H9 (cell line): ENCODE measurements around the gene ITGA7. TPM values are rescaled to one million over a fixed set of nuclear protein-coding genes. Genes with fewer than 3 reads are reported as not detected.

Source experiments
- DNase-seq: peaks from one replicate; pipeline ENCODE4 v3.0.0-alpha.2; 2017
- H2AFZ ChIP-seq: one replicate; pipeline ENCODE4 v1.6.1; 2013; ENCODE audit warnings: mild to moderate bottlenecking, low read length, control low read depth, moderate library complexity
- H2AK5ac ChIP-seq: 2 replicates; pipeline ENCODE4 v1.6.1; 2013; ENCODE audit warnings: low read length, control low read depth, mixed read lengths; ENCODE audit not compliant: insufficient read length
- H2BK120ac ChIP-seq: one replicate; pipeline ENCODE4 v1.6.1; 2013; ENCODE audit warnings: low read depth, mild to moderate bottlenecking, low read length, control low read depth, inconsistent platforms; ENCODE audit not compliant: poor library complexity, severe bottlenecking
- H2BK12ac ChIP-seq: 2 replicates; pipeline ENCODE4 v1.6.1; 2013; ENCODE audit warnings: low read length, control low read depth, mixed read lengths, low read depth; ENCODE audit not compliant: insufficient read length
- H2BK15ac ChIP-seq: 2 replicates; pipeline ENCODE4 v1.6.1; 2013; ENCODE audit warnings: low read depth, low read length, control low read depth
- H2BK20ac ChIP-seq: one replicate; pipeline ENCODE4 v1.6.1; 2013; ENCODE audit warnings: low read depth, mild to moderate bottlenecking, low read length, control low read depth, inconsistent platforms; ENCODE audit not compliant: poor library complexity, severe bottlenecking
- H2BK5ac ChIP-seq: 2 replicates; pipeline ENCODE4 v1.6.1; 2013; ENCODE audit warnings: low read length, control low read depth, mixed read lengths; ENCODE audit not compliant: insufficient read length
- H3K14ac ChIP-seq: 2 replicates; pipeline ENCODE4 v1.6.1; 2013; ENCODE audit warnings: low read length, control low read depth; ENCODE audit not compliant: insufficient read depth
- H3K18ac ChIP-seq: 2 replicates; pipeline ENCODE4 v1.6.1; 2013; ENCODE audit warnings: low read depth, mild to moderate bottlenecking, mixed read lengths, low read length, control low read depth; ENCODE audit not compliant: insufficient read length
- H3K23ac ChIP-seq: 2 replicates; pipeline ENCODE4 v1.6.1; 2013; ENCODE audit warnings: low read length, control low read depth, mixed read lengths, low read depth; ENCODE audit not compliant: insufficient read length
- H3K23me2 ChIP-seq: 2 replicates; pipeline ENCODE4 v1.6.1; 2013; ENCODE audit warnings: low read depth, mild to moderate bottlenecking, mixed read lengths, low read length, control low read depth; ENCODE audit not compliant: insufficient read length, poor library complexity, severe bottlenecking
- H3K27ac ChIP-seq: 2 replicates; pipeline ENCODE4 v1.5.1; 2013; ENCODE audit warnings: low read length, control low read depth, mixed read lengths, low read depth; ENCODE audit not compliant: insufficient read length
- H3K27me3 ChIP-seq: 2 replicates; pipeline ENCODE4 v1.6.1; 2013; ENCODE audit warnings: low read length, control low read depth, inconsistent platforms; ENCODE audit not compliant: insufficient read depth
- H3K4ac ChIP-seq: 2 replicates; pipeline ENCODE4 v1.6.1; 2013; ENCODE audit warnings: low read depth, mild to moderate bottlenecking, control low read depth, inconsistent platforms, low read length, moderate library complexity
- H3K4me1 ChIP-seq: 2 replicates; pipeline ENCODE4 v1.6.1; 2013; ENCODE audit warnings: low read length, control low read depth, inconsistent platforms; ENCODE audit not compliant: insufficient read depth
- H3K4me2 ChIP-seq: 2 replicates; pipeline ENCODE4 v1.6.1; 2013; ENCODE audit warnings: low read length, control low read depth, mixed read lengths; ENCODE audit not compliant: insufficient read length, insufficient read depth
- H3K56ac ChIP-seq: 2 replicates; pipeline ENCODE4 v1.6.1; 2013; ENCODE audit warnings: low read depth, mild to moderate bottlenecking, mixed read lengths, low read length, control low read depth; ENCODE audit not compliant: insufficient read length
- H3K79me1 ChIP-seq: 2 replicates; pipeline ENCODE4 v1.6.1; 2013; ENCODE audit warnings: low read depth, mild to moderate bottlenecking, moderate library complexity, low read length, control low read depth, inconsistent platforms; ENCODE audit not compliant: insufficient read depth, poor library complexity, severe bottlenecking
- H3K79me2 ChIP-seq: 2 replicates; pipeline ENCODE4 v1.6.1; 2013; ENCODE audit warnings: low read length, control low read depth, inconsistent platforms; ENCODE audit not compliant: insufficient read depth
- H3K9ac ChIP-seq: 2 replicates; pipeline ENCODE4 v1.6.1; 2013; ENCODE audit warnings: low read length, control low read depth, mixed read lengths; ENCODE audit not compliant: insufficient read length; ENCODE audit errors: extremely low read depth
- H3K9me3 ChIP-seq: one replicate; pipeline ENCODE4 v1.6.1; 2013; ENCODE audit warnings: low read depth, low read length, inconsistent platforms; ENCODE audit not compliant: control insufficient read depth
- H3T11ph ChIP-seq: one replicate; pipeline ENCODE4 v1.6.1; 2013; ENCODE audit warnings: mild to moderate bottlenecking, low read length, control low read depth, inconsistent platforms
- H4K20me1 ChIP-seq: one replicate; pipeline ENCODE4 v1.6.1; 2013; ENCODE audit not compliant: control insufficient read depth, insufficient read length, insufficient read depth
- H4K5ac ChIP-seq: 2 replicates; pipeline ENCODE4 v1.6.1; 2013; ENCODE audit warnings: low read depth, mild to moderate bottlenecking, mixed read lengths, low read length, control low read depth; ENCODE audit not compliant: insufficient read length
- H4K8ac ChIP-seq: replicated peaks from 2 replicates; pipeline ENCODE4 v1.6.1; 2013; ENCODE audit warnings: low read length, control low read depth, mixed read lengths, low read depth; ENCODE audit not compliant: insufficient read length
- H4K91ac ChIP-seq: 2 replicates; pipeline ENCODE4 v1.6.1; 2013; ENCODE audit warnings: low read depth, mild to moderate bottlenecking, moderate library complexity, mixed read lengths, low read length, control low read depth; ENCODE audit not compliant: insufficient read length
- H3K27ac Mint-ChIP-seq, 3 experiments: 2 replicates in 2 of 3; 3 replicates in 1 of 3; pipeline ENCODE4 v1.8.0; 2020 to 2021; ENCODE audit warnings: mixed read lengths in 3 of 3, mild to moderate bottlenecking in 1 of 3, moderate library complexity in 1 of 3
- H3K27me3 Mint-ChIP-seq: 2 replicates; pipeline ENCODE4 v1.8.0; 2021; ENCODE audit warnings: low read depth, mild to moderate bottlenecking, moderate library complexity, mixed read lengths
- H3K36me3 Mint-ChIP-seq, 3 experiments: 2 replicates in 2 of 3; 3 replicates in 1 of 3; pipeline ENCODE4 v1.8.0; 2020 to 2021; ENCODE audit warnings: low read depth in 3 of 3, mixed read lengths in 3 of 3; ENCODE audit not compliant: insufficient read depth in 1 of 3
- H3K4me1 Mint-ChIP-seq, 2 experiments: 2 replicates each; pipeline ENCODE4 v1.8.0; 2020; ENCODE audit warnings: mixed read lengths in 2 of 2
- H3K4me3 Mint-ChIP-seq, 2 experiments: 2 replicates in 1 of 2; 3 replicates in 1 of 2; pipeline ENCODE4 v1.8.0; 2020 to 2021; ENCODE audit warnings: mild to moderate bottlenecking in 2 of 2, mixed read lengths in 2 of 2, moderate library complexity in 1 of 2
- H3K9me3 Mint-ChIP-seq, 2 experiments: 2 replicates in 1 of 2; 3 replicates in 1 of 2; pipeline ENCODE4 v1.8.0; 2020; ENCODE audit warnings: mild to moderate bottlenecking in 2 of 2, mixed read lengths in 2 of 2, moderate library complexity in 1 of 2
- CTCF ChIP-seq: fragments of 200-600 bp; sonication (generic); conservative IDR thresholded peaks from 3 replicates; pipeline ENCODE4 v1.8.0; 2021; ENCODE audit warnings: antibody characterized with exemption, mild to moderate bottlenecking
- WGBS: extraction: QIAGEN DNeasy Blood & Tissue Kit; methylation state at CpG from one replicate; pipeline ENCODE4 v1.1.7; 2013; ENCODE audit warnings: missing lambda C conversion rate, low lambda C conversion rate, mixed read lengths; ENCODE audit not compliant: insufficient read length; ENCODE audit errors: extremely low coverage; 5-methylcytosine and 5-hydroxymethylcytosine counted together
- total RNA-seq: library from RNA; stranded (reverse); gene quantifications from 2 replicates; pipeline ENCODE4 v1.2.1, GENCODE V29; 2021

The ITGA7 gene
- total RNA-seq, 1 experiment from 2014 or later, result 119 TPM

GRCh38 chr12:55718015-55718414 lies 10.3 kb upstream of the ITGA7 start:
- H3K4me1 ChIP-seq, result peaks cover 13% of the 10 kb centered on the region; the same call in 1 of the 2 replicates
- H4K20me1 ChIP-seq, result no peaks in the 10 kb centered on the region
- H3K4me3 Mint-ChIP-seq, result peak overlapping the region; percentile 90 to 91
- TF ChIP-seq CTCF, result no peak
- peak; percentile 72 for DNase-seq
- H3K23me2 ChIP-seq, result peaks cover 9% of the 10 kb centered on the region
- peak overlapping the region; percentile 43 for H3K18ac ChIP-seq
- no peaks in the 10 kb centered on the region for H3K79me2 ChIP-seq
- no peak overlapping the region for H3K14ac ChIP-seq
- peak overlapping the region; percentile 94 to 99 (median 96) for H3K27ac Mint-ChIP-seq
- no peaks in the 10 kb centered on the region for H3K9me3 ChIP-seq
- peak overlapping the region; percentile 71 for H3K4me2 ChIP-seq
- H3K9me3 Mint-ChIP-seq, result peaks cover 0 to 3% of the 10 kb centered on the region in 2 experiments; a peak in 3 of 5 replicates
- no peak overlapping the region for H2AFZ ChIP-seq
- peak overlapping the region; percentile 58 for H2BK5ac ChIP-seq
- H2BK20ac ChIP-seq, result no peak overlapping the region
- H3K4me1 Mint-ChIP-seq, result peaks cover 38 to 41% of the 10 kb centered on the region in 2 experiments
- no peak overlapping the region for H3K23ac ChIP-seq
- H3K4ac ChIP-seq, result no peak overlapping the region
- no peak overlapping the region for H4K5ac ChIP-seq
- WGBS, result no CpG with 5 or more reads among the region's 4 CpGs
- H3K27ac ChIP-seq, result peak overlapping the region; percentile 63
- no peak overlapping the region for H2AK5ac ChIP-seq
- H3K27me3 ChIP-seq, result no peaks in the 10 kb centered on the region
- no peak overlapping the region for H3K56ac ChIP-seq
- H3K9ac ChIP-seq, result no peak overlapping the region
- no peak overlapping the region for H2BK120ac ChIP-seq
- H3T11ph ChIP-seq, result no peak overlapping the region
- peaks cover 0 to 9% (median under 1%) of the 10 kb centered on the region in 3 experiments; a peak in 3 of 7 replicates for H3K36me3 Mint-ChIP-seq
- no peak overlapping the region for H4K8ac ChIP-seq
- H4K91ac ChIP-seq, result no peak overlapping the region
- H2BK15ac ChIP-seq, result no peak overlapping the region
- no peak overlapping the region for H2BK12ac ChIP-seq
- no peaks in the 10 kb centered on the region for H3K79me1 ChIP-seq
- H3K27me3 Mint-ChIP-seq, result peaks cover 7% of the 10 kb centered on the region
